B cell (primary cell): ENCODE measurements around the gene MAPK8IP2. TPM values are rescaled to one million over a fixed set of nuclear protein-coding genes. Genes with fewer than 3 reads are reported as not detected.

ENCODE experiments used
- ATAC-seq: fragments of 200-7000 bp; cut with Tn5 transposase; one replicate; pipeline ENCODE4 v1.10.0; 2021; ENCODE audit warnings: low read depth, mild to moderate bottlenecking, moderate number of reproducible peaks, moderate library complexity
- CTCF ChIA-PET: fragments of 350-600 bp; sonication (Branson Sonifier 250); formaldehyde crosslinking; loops from one replicate; lab custom pipeline; 2021; ENCODE audit warnings: antibody characterized with exemption, inconsistent platforms; lab: Charles Lee
- POLR2A ChIA-PET: fragments of 350-600 bp; sonication (Branson Sonifier 250); formaldehyde crosslinking; loops from one replicate; lab custom pipeline; 2021; ENCODE audit warnings: antibody characterized with exemption; lab: Charles Lee
- DNase-seq: peaks from one replicate; pipeline ENCODE4 v3.0.0; 2013
- H2AFZ ChIP-seq: 2 replicates; pipeline ENCODE4 v1.6.1; 2012; ENCODE audit warnings: mild to moderate bottlenecking, low read depth, low read length; ENCODE audit not compliant: insufficient read depth, poor library complexity, severe bottlenecking
- H3K27ac ChIP-seq, 2 donors: 1 replicate in 1 of 2; 2 replicates in 1 of 2; pipeline ENCODE4 v1.5.1; 2012 to 2013; ENCODE audit warnings: low read length in 2 of 2, mild to moderate bottlenecking in 2 of 2, moderate library complexity in 1 of 2
- H3K27me3 ChIP-seq, 4 experiments: fragments of 200-600 bp in 1 of 4; sonication (generic) in 1 of 4; replicated peaks in 1 of 4; 1 replicate in 2 of 4; 2 replicates in 2 of 4; pipeline versions ENCODE4 v1.6.1 to v1.7.0; 2013 to 2016; ENCODE audit warnings: low read length in 3 of 4, mild to moderate bottlenecking in 2 of 4, mixed read lengths in 1 of 4, moderate library complexity in 1 of 4; ENCODE audit not compliant: insufficient read depth in 4 of 4, control insufficient read depth in 3 of 4; ENCODE audit errors: control extremely low read depth in 1 of 4
- H3K36me3 ChIP-seq, 2 experiments: replicated peaks in 1 of 2; 1 replicate in 1 of 2; 2 replicates in 1 of 2; pipeline versions ENCODE4 v1.6.1 to v1.7.1; 2013; ENCODE audit warnings: low read length in 1 of 2; ENCODE audit not compliant: insufficient read depth in 2 of 2, control insufficient read depth in 1 of 2; ENCODE audit errors: control extremely low read depth in 1 of 2, extremely low read depth in 1 of 2
- H3K4me1 ChIP-seq, 2 donors: fragments of 200-600 bp in 1 of 2; sonication (generic) in 1 of 2; 1 replicate in 1 of 2; 2 replicates in 1 of 2; pipeline versions ENCODE4 v1.5.1 to v1.6.1; 2013 to 2017; ENCODE audit warnings: low read length in 2 of 2; ENCODE audit not compliant: control insufficient read depth in 2 of 2, insufficient read depth in 2 of 2
- H3K4me2 ChIP-seq: replicated peaks from 2 replicates; pipeline ENCODE3; 2012; ENCODE audit warnings: mild to moderate bottlenecking, low read depth, low read length; ENCODE audit not compliant: poor library complexity, severe bottlenecking
- H3K4me3 ChIP-seq, 5 experiments: fragments of 200-600 bp in 1 of 5; sonication (generic) in 1 of 5; 1 replicate in 3 of 5; 2 replicates in 2 of 5; pipeline versions ENCODE4 v1.5.1 to v1.7.0; 2011 to 2016; ENCODE audit warnings: low read length in 4 of 5, mild to moderate bottlenecking in 4 of 5, low read depth in 2 of 5, control low read depth in 1 of 5, moderate library complexity in 1 of 5; ENCODE audit not compliant: insufficient read depth in 1 of 5; ENCODE audit errors: control extremely low read depth in 1 of 5, extremely low read depth in 1 of 5
- H3K79me2 ChIP-seq: fragments of 200-600 bp; sonication (generic); one replicate; pipeline ENCODE4 v1.6.0; 2016; ENCODE audit warnings: low read length; ENCODE audit not compliant: control insufficient read depth, insufficient read depth
- H3K9ac ChIP-seq: fragments of 200-600 bp; sonication (generic); 2 replicates; pipeline ENCODE4 v1.6.1; 2017; ENCODE audit warnings: mild to moderate bottlenecking, low read length, moderate library complexity
- H3K9me3 ChIP-seq, 3 donors: one replicate each; pipeline versions ENCODE4 v1.6.1 to v1.7.1; 2013; ENCODE audit warnings: low read length in 2 of 3; ENCODE audit not compliant: control insufficient read depth in 2 of 3, insufficient read depth in 1 of 3; ENCODE audit errors: control extremely low read depth in 1 of 3
- H4K20me1 ChIP-seq: 2 replicates; pipeline ENCODE4 v1.6.0; 2012; ENCODE audit warnings: mild to moderate bottlenecking, low read length; ENCODE audit not compliant: insufficient read depth, control insufficient read depth, poor library complexity, severe bottlenecking
- H3K27ac Mint-ChIP-seq: one replicate; pipeline ENCODE4 v1.8.0; 2021; ENCODE audit warnings: mixed read lengths
- H3K27me3 Mint-ChIP-seq: one replicate; pipeline ENCODE4 v1.8.0; 2021; ENCODE audit warnings: mixed read lengths
- H3K4me1 Mint-ChIP-seq: one replicate; pipeline ENCODE4 v1.8.0; 2021; ENCODE audit warnings: mixed read lengths
- H3K4me3 Mint-ChIP-seq: one replicate; pipeline ENCODE4 v1.8.0; 2021; ENCODE audit warnings: mixed read lengths
- H3K9me3 Mint-ChIP-seq: one replicate; pipeline ENCODE4 v1.8.0; 2022; ENCODE audit warnings: mixed read lengths; ENCODE audit not compliant: insufficient read depth
- CTCF ChIP-seq: fragments of 200-600 bp; IDR thresholded peaks from one replicate; pipeline ENCODE4 v1.8.0; 2022; ENCODE audit warnings: antibody characterized with exemption, mild to moderate bottlenecking
- EZH2 ChIP-seq: IDR thresholded peaks from 2 replicates; pipeline ENCODE4 v1.6.1; 2012; ENCODE audit warnings: borderline replicate concordance, low read depth, mild to moderate bottlenecking, moderate library complexity, low read length; ENCODE audit not compliant: insufficient read depth, poor library complexity, severe bottlenecking
- WGBS: methylation state at CpG from one replicate; pipeline ENCODE4 v1.1.5; 2013; ENCODE audit warnings: missing lambda C conversion rate; ENCODE audit not compliant: insufficient coverage; 5-methylcytosine and 5-hydroxymethylcytosine counted together
- intact Hi-C: fragments of 100-400 bp; cut with micrococcal nuclease; formaldehyde crosslinking; loops from one replicate; pipeline ENCODE4 v1.10.0; 2022
- polyA plus RNA-seq: library from polyadenylated mRNA; depleted of rRNA; stranded (reverse); fragments of >200 nt; gene quantifications from 2 replicates; pipeline ENCODE4 v1.2.3, GENCODE V29; 2012
- total RNA-seq, 2 donors: library from RNA; stranded (reverse); fragments of 120-200 nt in 1 of 2; gene quantifications; 1 replicate in 1 of 2; 2 replicates in 1 of 2; pipeline versions ENCODE4 v1.2.3 to v1.2.4, GENCODE V29; 2013 to 2022

MAPK8IP2 gene
- total and polyA plus RNA-seq, 2 donors (not counting 1 experiment from before 2014, with no cell fraction given): 0.19 to 0.39 TPM

GRCh38 chr22:50622723-50623327 lies 22.2 kb downstream of the MAPK8IP2 start:
- no peaks in the 10 kb centered on the region for H3K36me3 ChIP-seq
- H3K4me3 ChIP-seq: peak overlapping the region in 2 of 5 experiments; percentile 59 to 79
- H3K27ac ChIP-seq: peak overlapping the region; percentile 91 to 95
- H3K27me3 ChIP-seq: no peaks in the 10 kb centered on the region
- H2AFZ ChIP-seq: peak overlapping the region; percentile 53
- POLR2A ChIA-PET: interaction anchor here (2.2 kb wide), 1 partner anchor 91 kb away, joined by 18 read pairs; no protein-coding TSS in a partner anchor
- intact Hi-C loops: loop anchor here (5.0 kb wide), 1 partner anchor 226 kb away; no protein-coding TSS in a partner anchor
- H4K20me1 ChIP-seq: no peaks in the 10 kb centered on the region
- H3K9ac ChIP-seq: no peak overlapping the region
- no peaks in the 10 kb centered on the region for H3K79me2 ChIP-seq
- peak overlapping the region; percentile 97 for H3K27ac Mint-ChIP-seq
- ATAC-seq: no peak
- WGBS: 89% methylated on average over 16 of the region's 16 CpGs
- H3K4me1 ChIP-seq: peaks cover 29 to 48% of the 10 kb centered on the region in 2 donors
- no peaks in the 10 kb centered on the region for H3K9me3 Mint-ChIP-seq
- H3K9me3 ChIP-seq: no peaks in the 10 kb centered on the region
- CTCF ChIA-PET: interaction anchor here (0.5 to 2.8 kb wide), 5 partner anchors 60 to 234 kb away, joined by 4 to 48 read pairs (median 11); partner anchors contain the start of genes SCO2 and SYCE3
- peaks cover 37% of the 10 kb centered on the region for H3K4me1 Mint-ChIP-seq
- peak overlapping the region; percentile 89 for H3K4me2 ChIP-seq
- no peak for DNase-seq
- no peaks in the 10 kb centered on the region for H3K27me3 Mint-ChIP-seq
- TF ChIP-seq CTCF (no peak), EZH2 (no peak)
- H3K4me3 Mint-ChIP-seq: peak overlapping the region; percentile 95

- Mint-ChIP-seq H3K27ac (peak overlapping the region; percentile 67), H3K4me1 (peaks cover 45% of the 10 kb centered on the region), H3K27me3 (no peaks in the 10 kb centered on the region), H3K4me3 (no peak overlapping the region), H3K9me3 (no peaks in the 10 kb centered on the region)
- no peak overlapping the region for H3K9ac ChIP-seq
- H3K9me3 ChIP-seq: no peaks in the 10 kb centered on the region
- ChIA-PET POLR2A (no interaction called here), CTCF (no interaction called here)
- H2AFZ ChIP-seq: no peak overlapping the region
- H3K27ac ChIP-seq: no peak overlapping the region
- no peak overlapping the region for H3K4me2 ChIP-seq
- TF ChIP-seq EZH2: no peak
- TF ChIP-seq CTCF: no peak
- peaks cover 36 to 56% of the 10 kb centered on the region in 2 donors for H3K4me1 ChIP-seq
- 96% methylated on average over 15 of the region's 16 CpGs for WGBS
- H3K36me3 ChIP-seq: no peaks in the 10 kb centered on the region
- H3K4me3 ChIP-seq: no peak overlapping the region
- peaks cover 7% of the 10 kb centered on the region for H3K79me2 ChIP-seq
- no peak for DNase-seq
- no peaks in the 10 kb centered on the region for H4K20me1 ChIP-seq
- intact Hi-C loops: loop anchor here (5.0 kb wide), 1 partner anchor 227 kb away; no protein-coding TSS in a partner anchor
- no peaks in the 10 kb centered on the region for H3K27me3 ChIP-seq
- no peak for ATAC-seq
Measured at GRCh38 chr22:50624347-50625130, 23.9 kb downstream of the MAPK8IP2 start.
